Peyer's patch (tissue), 4 donors: Measurements from ENCODE around the gene GPAT2.
"Not testable (repeated sequence)": the region's sequence is repeated elsewhere in the genome, so short reads cannot be mapped to it uniquely, and the experiment has no call there.

ENCODE experiments used
- POLR2A ChIP-seq, 2 donors: fragments of 450-650 bp; IDR thresholded peaks; one replicate each; pipeline ENCODE4 v1.5.1; 2017; ENCODE audit warnings: antibody characterized with exemption in 2 of 2, mild to moderate bottlenecking in 2 of 2, moderate library complexity in 2 of 2
- TF ChIP-seq, protein P1 (sequence below), 6 experiments: fragments of 450-650 bp in 4 of 6; fragments of 200-600 bp in 2 of 6; sonication (generic) in 1 of 6; IDR thresholded peaks; one replicate each; pipeline ENCODE4 v1.5.1; 2017 to 2019; ENCODE audit warnings: antibody characterized with exemption in 6 of 6, mild to moderate bottlenecking in 3 of 6, moderate library complexity in 1 of 6

DNA sequence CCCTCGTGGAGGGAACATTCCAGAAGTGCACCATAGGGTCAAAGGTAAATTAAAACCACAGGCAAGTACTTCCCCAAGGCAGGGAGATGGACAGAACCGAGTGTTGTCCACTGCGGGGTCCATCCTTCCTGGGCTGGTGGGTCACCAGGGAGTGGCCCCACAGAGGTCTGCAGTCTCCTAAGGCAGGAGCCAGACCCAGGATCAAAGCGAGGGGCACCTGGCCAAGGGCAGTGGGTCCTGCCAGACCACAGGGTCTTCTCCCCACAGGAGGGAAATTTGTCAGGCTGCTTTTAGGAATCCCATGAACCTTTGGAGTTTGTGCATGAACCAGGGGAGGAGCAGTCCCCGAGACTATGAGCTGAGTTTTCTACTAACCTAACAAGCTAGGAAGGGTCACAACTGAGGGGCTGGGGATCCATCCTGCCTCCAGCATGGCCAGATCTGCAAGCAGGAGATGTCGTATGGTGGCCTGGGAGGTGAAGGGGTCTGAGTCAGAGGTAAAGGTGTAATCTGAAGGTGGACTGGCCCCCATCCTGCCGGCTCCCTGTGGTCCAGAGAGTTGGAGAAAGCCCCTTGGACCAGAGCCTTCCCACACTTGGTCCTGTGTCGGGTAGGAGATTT is 26.6 kb upstream of the GPAT2 start:
- TF ChIP-seq, protein P1, sequence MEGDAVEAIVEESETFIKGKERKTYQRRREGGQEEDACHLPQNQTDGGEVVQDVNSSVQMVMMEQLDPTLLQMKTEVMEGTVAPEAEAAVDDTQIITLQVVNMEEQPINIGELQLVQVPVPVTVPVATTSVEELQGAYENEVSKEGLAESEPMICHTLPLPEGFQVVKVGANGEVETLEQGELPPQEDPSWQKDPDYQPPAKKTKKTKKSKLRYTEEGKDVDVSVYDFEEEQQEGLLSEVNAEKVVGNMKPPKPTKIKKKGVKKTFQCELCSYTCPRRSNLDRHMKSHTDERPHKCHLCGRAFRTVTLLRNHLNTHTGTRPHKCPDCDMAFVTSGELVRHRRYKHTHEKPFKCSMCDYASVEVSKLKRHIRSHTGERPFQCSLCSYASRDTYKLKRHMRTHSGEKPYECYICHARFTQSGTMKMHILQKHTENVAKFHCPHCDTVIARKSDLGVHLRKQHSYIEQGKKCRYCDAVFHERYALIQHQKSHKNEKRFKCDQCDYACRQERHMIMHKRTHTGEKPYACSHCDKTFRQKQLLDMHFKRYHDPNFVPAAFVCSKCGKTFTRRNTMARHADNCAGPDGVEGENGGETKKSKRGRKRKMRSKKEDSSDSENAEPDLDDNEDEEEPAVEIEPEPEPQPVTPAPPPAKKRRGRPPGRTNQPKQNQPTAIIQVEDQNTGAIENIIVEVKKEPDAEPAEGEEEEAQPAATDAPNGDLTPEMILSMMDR (IDR thresholded peaks at IDR 0.05), result not testable (repeated sequence)
- not testable (repeated sequence) for TF ChIP-seq POLR2A (IDR thresholded peaks at IDR 0.05)
